ENCODE measurements around the gene CBR4. TPM values are rescaled to one million over a fixed set of nuclear protein-coding genes. Genes with fewer than 3 reads are reported as not detected.
"Not testable (repeated sequence)": the region's sequence is repeated elsewhere in the genome, so short reads cannot be mapped to it uniquely, and the experiment has no call there.

CBR4 gene
- total RNA-seq, 1 experiment from 2014 or later: 16.3 TPM

DNA sequence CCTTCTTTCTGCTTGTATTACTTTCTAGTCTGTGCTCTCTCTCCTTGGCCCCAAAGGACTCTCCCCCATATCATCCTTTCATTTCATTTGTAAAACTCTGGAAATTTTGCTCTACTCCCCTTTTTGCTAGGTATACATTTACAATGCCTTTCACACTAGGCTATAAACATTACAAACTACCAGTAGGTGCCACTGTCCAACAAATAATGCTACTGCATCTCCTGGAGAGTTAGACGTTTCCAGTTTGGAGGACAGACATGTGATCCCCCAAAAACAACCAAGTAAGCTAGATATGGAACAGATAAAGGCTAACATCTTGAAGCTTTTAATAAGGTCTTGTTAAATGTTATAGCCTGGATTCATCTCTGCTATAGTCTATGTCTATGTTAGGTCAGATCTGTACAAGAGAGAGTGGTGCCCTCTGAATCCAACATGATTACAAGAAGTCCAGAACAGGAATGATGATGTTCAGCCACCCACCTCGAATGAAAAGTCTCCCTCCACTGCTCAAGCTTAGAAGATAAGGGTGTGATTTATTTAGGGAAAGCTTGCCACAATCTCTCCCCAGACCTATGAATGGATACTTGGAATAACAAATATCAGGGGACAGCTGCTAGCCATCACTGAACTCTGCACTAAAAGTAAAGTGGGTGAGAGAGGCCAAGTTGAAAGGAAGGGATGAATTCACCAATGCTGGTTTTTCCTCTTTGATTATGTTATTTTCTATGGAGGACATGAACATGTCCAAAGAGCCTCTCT lies 14.3 kb downstream of the CBR4 start:
- DNase-seq (ENCODE audit: low read depth): peak; percentile 3

DNA sequence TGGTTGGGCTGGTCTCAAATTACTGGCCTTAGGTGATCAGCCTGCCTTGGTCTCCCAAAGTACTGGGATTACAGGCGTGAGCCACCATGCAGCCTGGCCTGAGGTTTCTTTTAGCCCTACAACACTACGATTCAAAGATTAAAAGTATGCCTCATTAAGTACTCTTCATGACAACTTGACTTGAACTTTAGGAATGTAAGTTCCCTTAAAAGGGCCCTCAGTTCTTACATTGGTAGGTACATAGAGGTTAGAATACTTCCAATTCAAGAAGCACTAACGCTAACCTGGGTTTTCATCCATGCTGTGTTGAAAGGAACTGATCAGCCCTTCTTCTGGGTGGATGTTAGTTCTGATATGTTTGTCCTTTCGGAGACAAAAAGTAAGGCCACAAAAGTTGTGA lies 15.1 kb downstream of the CBR4 start:
- DNase-seq (ENCODE audit: low read depth): no peak

DNA sequence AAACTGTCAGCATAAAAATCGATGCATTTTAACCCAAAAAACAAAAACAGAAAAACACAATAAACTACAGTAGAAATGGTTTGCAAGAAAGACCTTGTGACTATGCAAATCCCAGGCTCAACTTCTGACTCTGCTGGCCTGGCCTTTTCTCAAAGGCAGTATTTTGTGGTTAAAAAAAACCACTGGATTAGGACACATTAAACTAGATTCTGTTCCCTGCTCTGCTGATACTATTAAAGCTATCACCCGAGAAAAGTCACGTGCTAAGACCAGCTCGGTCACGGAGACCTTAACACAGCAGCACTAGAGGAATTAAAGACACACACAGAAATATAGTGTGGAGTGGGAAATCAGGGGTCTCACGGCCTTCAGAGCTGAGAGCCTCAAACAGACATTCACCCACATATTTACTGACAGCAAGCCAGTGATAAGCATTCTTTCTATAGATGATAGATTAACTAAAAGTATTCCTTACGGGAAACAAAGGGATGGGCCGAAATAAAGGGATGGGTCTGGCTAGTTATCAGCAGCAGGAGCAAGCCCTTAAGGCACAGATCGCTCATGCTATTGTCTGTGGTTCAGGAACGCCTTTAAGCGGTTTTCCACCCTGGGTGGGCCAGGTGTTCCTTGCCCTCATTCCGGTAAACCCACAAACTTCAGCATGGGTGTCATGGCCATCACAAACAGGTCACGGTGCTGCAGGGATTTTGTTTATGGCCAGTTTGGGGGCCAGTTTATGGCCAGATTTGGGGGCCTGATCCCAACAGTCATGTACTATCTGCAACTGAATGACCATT lies 16.1 kb downstream of the CBR4 start:
- no peak for DNase-seq (ENCODE audit: low read depth)

DNA sequence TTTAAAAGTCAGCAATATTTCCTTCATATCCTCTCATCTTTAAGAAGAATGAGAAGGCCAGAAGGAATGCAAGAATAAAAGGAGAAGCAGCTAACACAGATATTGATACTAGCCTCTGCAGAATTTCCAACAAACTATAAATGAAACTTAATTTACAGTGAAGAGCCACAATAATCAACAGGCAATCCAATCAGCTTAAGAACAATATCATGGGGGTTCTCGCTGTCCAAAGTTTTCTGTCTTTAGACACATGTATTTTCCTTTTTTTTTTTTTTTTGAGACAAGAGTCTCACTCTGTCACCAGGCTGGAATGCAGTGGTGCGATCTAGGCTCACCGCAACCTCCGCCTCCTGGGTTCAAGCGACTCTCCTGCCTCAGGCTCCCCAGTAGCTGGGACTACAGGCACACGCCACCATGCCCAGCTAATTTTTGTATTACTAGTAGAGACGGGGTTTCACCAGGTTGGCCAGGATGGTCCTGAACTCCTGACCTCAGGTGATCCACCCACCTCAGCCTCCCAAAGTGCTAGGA lies 17.0 kb downstream of the CBR4 start:
- not testable (repeated sequence) for DNase-seq (ENCODE audit: low read depth)

DNA sequence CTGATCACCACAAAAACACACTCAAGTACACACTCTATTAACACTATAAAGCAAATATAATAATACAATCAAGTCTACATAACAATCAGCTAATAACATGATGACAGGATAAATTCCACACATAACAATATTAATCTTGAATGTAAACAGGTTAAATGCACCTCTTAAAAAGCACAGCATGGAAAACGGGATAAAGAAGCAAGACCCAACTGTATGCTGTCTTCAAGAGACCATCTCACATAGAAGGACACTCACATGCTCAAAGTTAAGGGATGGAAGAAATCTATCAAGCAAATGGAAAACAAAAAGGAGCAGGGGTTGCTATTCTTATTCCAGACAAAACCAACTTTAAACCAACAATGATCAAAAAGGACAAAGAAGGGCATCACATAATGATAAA lies 28.1 kb downstream of the CBR4 start:
- DNase-seq (ENCODE audit: low read depth): no peak

DNA sequence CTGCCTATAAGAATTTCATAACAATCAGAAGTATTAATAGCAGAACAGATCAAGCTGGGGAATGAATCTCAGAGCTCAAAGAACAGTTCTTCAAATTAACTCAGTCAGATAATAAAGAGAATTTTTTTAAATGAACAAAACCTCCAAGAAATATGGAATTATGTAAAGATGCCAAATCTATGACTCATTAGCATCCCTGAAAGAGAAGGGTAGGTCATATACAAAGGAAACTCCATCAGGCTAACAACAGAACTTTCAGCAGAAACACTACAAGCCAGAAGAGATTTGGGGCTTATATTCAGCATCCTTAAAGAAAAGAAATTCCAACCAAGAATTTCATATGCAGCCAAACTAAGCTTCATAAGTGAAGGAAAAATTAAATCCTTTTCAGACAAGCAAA lies 28.6 kb downstream of the CBR4 start:
- DNase-seq (ENCODE audit: low read depth): no peak

DNA sequence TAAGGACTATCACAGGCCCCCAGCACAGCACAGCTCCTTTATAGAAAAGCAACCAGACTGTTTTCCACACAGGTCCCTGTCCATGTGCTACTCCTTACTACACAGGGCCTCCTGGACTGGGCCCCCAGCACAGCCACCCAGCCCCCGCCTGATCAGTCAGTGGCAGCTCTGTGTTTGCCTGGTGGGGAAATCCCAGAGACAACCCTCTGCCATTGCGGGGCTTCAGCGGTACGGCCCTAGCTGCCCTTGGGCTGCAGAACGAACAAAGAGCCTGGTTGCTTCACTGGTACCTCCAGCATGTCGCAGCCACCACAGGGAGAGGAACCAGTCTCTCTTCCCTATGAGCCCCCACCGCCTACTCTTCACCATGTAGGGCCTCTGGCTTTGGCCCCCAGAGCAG lies 30.7 kb downstream of the CBR4 start:
- no peak for DNase-seq (ENCODE audit: low read depth)

DNA sequence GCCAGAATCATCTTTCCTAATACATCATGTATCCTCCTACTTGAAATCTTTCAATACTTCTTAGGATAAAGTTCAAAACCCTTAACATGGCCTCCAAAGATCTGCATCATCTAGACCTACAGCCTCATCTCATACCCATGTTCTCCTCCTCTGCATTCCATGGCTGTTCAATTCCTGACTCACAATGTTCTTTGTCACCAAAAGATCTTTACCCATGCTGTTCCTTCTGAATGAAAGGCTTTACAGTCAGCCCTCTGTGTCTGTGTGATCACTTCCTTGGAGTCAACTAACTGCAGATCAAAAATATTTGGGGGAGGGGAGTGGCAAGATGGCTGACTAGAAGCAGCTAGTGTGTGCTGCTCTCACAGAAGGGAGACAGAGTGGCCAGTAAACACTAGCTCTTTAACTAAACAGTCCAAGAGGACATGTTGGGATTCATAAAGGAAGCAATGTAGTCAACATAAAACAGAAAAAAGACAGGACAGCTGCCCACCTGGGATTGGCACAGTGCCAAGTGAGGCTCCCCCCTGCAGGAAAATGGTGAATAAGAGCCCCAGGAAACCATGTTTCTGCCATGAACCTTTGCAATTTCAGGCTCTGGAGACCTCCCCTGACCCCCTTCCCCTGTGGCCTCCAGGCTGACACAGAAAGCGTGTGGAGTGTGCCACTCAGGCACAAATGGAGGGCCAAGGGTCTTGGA lies 31.9 kb downstream of the CBR4 start:
- peak; percentile 71 for DNase-seq (ENCODE audit: low read depth)

DNA sequence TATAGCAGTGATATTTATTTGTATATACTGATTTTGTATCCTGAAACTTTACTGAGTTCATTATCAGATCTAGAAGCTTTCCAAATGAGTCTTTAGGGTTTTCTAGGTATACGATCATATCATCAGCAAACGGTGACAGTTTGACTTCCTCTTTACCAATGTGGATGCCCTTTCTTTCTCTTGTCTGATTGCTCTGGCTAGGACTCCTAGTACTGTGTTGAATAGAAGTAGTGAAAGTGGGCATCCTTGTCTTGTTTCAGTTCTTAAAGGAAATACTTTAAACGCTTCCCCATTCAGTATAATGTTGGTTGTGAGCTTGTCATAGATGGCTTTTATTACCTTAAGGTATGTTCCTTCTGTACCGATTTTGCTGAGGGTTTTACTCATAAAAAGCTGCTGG lies 37.5 kb downstream of the CBR4 start:
- DNase-seq (ENCODE audit: low read depth): no peak

DNA sequence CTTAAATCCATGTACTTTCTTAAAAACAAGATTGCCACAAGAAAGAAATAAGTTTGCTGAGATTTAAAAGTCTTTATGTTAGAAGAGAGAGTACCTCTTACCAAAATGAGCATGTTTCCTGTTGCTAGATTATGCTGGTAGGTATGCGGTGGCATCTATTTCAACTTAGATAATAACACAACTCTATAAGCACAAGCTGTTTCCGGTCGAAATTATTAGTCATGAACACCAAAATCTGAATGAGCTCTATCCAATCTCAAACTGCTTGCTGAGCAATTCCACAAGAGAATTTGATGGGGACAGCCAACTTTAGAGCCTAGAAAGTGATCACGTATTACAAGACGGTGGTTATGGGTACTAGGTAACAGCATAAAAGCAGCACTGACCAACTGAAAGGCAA lies 49.3 kb downstream of the CBR4 start:
- DNase-seq (ENCODE audit: low read depth): no peak

DNA sequence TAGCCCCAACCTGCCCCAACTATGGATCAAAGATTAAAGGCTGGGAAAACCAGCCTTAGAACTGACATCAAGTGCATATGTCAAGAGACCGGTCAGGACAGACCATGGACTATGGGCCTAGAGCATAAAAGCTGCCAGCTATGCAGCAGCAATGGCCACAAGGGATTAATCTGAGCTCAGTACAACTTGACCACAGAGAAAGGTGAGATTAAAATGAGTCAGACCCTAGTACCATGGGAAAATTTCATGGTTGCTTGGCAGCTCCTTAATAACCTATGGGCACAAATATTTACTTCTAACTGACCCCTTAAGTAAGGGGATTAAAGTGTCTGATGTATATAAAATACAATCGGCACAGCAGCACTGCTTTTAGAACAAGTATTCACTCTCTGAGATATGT lies 54.4 kb downstream of the CBR4 start:
- DNase-seq (ENCODE audit: low read depth): peak; percentile 57

DNA sequence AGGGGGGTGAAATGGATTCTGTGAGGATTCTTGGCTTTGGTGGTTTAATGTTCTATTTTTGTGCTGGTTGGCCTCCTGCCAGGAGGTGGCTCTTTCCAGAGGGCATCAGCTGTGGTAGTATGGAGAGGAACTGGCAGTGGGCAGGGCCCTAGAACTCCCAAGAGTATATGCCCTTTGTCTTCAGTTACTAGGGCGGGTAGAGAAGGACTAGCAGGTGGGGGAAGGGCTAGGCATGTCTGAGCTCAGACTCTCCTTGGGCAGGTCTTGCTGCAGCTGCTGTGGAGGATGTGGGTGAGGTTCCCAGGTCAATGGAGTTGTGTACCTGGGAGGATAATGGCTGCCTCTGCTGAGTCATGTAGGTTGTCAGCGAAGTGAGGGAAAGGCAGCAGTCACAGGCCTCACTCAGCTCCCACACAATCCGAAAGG lies 57.2 kb downstream of the CBR4 start:
- DNase-seq (ENCODE audit: low read depth): not testable (repeated sequence)

DNA sequence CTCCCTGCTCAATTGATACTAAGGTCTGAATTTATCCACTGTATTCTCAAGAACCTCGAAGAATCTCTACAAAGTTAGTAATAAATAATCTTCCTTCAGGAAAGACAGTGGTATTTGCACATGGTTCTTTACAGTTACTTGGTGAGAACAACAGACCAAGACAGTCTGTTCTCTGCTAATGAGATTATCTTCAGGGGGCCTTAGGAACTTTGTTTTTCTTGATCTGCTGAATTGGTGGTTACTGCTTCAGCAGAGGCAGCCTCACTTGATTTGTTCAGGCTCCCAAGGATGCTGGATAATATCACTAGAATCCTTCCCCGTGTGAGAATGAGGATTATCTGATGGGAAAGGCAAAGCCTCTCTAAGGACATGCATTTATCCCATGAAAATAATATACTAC lies 64.8 kb downstream of the CBR4 start:
- no peak for DNase-seq (ENCODE audit: low read depth)

DNA sequence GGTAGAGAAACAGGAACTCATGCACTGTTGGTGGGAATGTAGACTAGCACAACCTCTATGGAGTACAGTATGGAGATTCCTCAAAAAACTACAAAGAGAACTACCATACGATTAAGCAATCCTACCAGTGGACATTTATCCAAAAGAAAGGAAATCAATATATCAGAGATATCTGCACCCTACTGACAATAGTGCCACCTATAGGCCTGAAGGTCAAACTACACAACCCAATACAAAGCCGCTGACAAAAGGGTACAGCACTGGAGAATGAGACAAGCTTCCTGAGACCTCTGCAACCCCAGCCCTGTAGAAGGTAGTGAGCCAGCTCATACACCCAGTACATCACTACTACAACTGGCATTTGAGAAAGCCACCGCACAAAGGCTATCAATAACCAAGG lies 67.1 kb downstream of the CBR4 start:
- DNase-seq (ENCODE audit: low read depth): peak; percentile 31

Small RNA genes lying within 50 kb of the gene (small RNA-seq; reads per million reads assigned to genes)
- not detected for gene RNY4P17
